Heart right ventricle (tissue), 16 donors: Measurements from ENCODE around the gene SCIN. TPM values are rescaled to one million over a fixed set of nuclear protein-coding genes. Genes with fewer than 3 reads are reported as not detected.

Experiments
- ATAC-seq, 8 donors: fragments of 200-7000 bp; cut with Tn5 transposase; one replicate each; pipeline ENCODE4 v1.9.1; 2020; ENCODE audit warnings: mild to moderate bottlenecking in 8 of 8, moderate library complexity in 8 of 8, moderate number of reproducible peaks in 1 of 8
- DNase-seq, 2 donors: peaks; one replicate each; pipeline ENCODE4 v3.0.0-alpha.2; 2020
- H3K27ac ChIP-seq, 10 donors: fragments of 200-600 bp; sonication (generic) in 2 of 10; one replicate each; pipeline versions ENCODE4 v1.5.0 to v1.8.0; 2020 to 2022; ENCODE audit warnings: mild to moderate bottlenecking in 3 of 10
- H3K27me3 ChIP-seq, 7 donors: fragments of 200-600 bp; one replicate each; pipeline ENCODE4 v1.8.0; 2021 to 2022; ENCODE audit warnings: mild to moderate bottlenecking in 2 of 7
- H3K36me3 ChIP-seq, 9 donors: fragments of 200-600 bp; sonication (generic) in 1 of 9; one replicate each; pipeline versions ENCODE4 v1.5.0 to v1.8.0; 2020 to 2022; ENCODE audit warnings: mild to moderate bottlenecking in 2 of 9
- H3K4me1 ChIP-seq, 9 donors: fragments of 200-600 bp; sonication (generic) in 1 of 9; one replicate each; pipeline versions ENCODE4 v1.5.0 to v1.8.0; 2020 to 2022; ENCODE audit warnings: mild to moderate bottlenecking in 4 of 9
- H3K4me3 ChIP-seq, 10 donors: fragments of 200-600 bp; sonication (generic) in 2 of 10; one replicate each; pipeline versions ENCODE4 v1.5.0 to v1.8.0; 2020 to 2022; ENCODE audit warnings: mild to moderate bottlenecking in 7 of 10, moderate library complexity in 2 of 10
- H3K9me3 ChIP-seq, 11 donors: fragments of 200-600 bp in 10 of 11; sonication (generic) in 2 of 11; one replicate each; pipeline versions ENCODE4 v1.5.0 to v1.8.0; 2013 to 2022; ENCODE audit warnings: mild to moderate bottlenecking in 2 of 11, control low read depth in 1 of 11, moderate library complexity in 1 of 11
- WGBS, 2 donors: extraction: QIAGEN DNeasy Blood & Tissue Kit; methylation state at CpG; one replicate each; pipeline ENCODE4 v1.1.7; 2013; ENCODE audit warnings: inconsistent platforms in 1 of 2; 5-methylcytosine and 5-hydroxymethylcytosine counted together
- intact Hi-C, 10 donors: fragments of 100-400 bp; cut with DNase I; formaldehyde crosslinking; loops; one replicate each; pipeline versions ENCODE4 v1.11.1 to v1.14.2; 2022
- polyA plus RNA-seq, 2 donors: library from polyadenylated mRNA; stranded (reverse); fragments of 200-250 nt; gene quantifications; one replicate each; pipeline ENCODE4 v1.2.3, GENCODE V29; 2013
- total RNA-seq, 10 donors: library from RNA; stranded (reverse); fragmentation: NEBNext Ultra II Directional in 3 of 10; extraction: Animal tissue kit (Norgen Biotek cat#: 25700) in 3 of 10; gene quantifications; one replicate each; pipeline versions ENCODE4 v1.2.1 to v1.2.4, GENCODE V29; 2021 to 2023
- TF ChIP-seq, protein P1 (sequence below), 9 donors: fragments of 200-600 bp; sonication (generic) in 2 of 9; IDR thresholded peaks; one replicate each; pipeline versions ENCODE4 v1.5.0 to v1.8.0; 2021 to 2022; ENCODE audit warnings: antibody characterized with exemption in 9 of 9, mild to moderate bottlenecking in 5 of 9, moderate library complexity in 1 of 9
- donor health status: Arrhythmogenic right ventricular cardiomyopathy.
- donor health status: ischemic (EF 13 %, LVEDD 7.1; RV severe dilation, severe dysfunction).
- donor health status: healthy with polysubstance abuse.
- donor health status: DM: no; HTN: yes; CAD: no.
- donor health status: DM: no; HTN: no; CAD: no.
- donor health status: ischemic (EF 25% LVEDD 6.9; RV normal size, moderate dysfunction).
- donor health status: ischemic (EF 25% LVEDD 5.7; RV mildly dilated, moderate dysfunction).
- donor health status: healthy.
- donor health status: DM: yes; HTN: yes; CAD: no.
- donor health status: Ischemic cardiomyopathy.
- donor health status: ischemic (EF 35%, LVEDD 5.7; RV mildly dilated, moderate dysfunction).
- donor health status: nonischemic (EF 11% LVEDD 7.7; RV severe dilation, severe dysfunction).
- donor health status: DM: yes; HTN: yes; CAD: no.
- donor health status: PGD.
- donor health status: ischemic (EF 29% LVEDD 5.4; RV normal size, mild dysfunction).
- donor health status: nonischemic (EF 23%, LVEDD 6.1; RV moderate dilation, normal function).

The SCIN gene
- total and polyA plus RNA-seq, 12 donors, result 0.01 to 1.5 (median 0.32) TPM; not detected in 3

DNA sequence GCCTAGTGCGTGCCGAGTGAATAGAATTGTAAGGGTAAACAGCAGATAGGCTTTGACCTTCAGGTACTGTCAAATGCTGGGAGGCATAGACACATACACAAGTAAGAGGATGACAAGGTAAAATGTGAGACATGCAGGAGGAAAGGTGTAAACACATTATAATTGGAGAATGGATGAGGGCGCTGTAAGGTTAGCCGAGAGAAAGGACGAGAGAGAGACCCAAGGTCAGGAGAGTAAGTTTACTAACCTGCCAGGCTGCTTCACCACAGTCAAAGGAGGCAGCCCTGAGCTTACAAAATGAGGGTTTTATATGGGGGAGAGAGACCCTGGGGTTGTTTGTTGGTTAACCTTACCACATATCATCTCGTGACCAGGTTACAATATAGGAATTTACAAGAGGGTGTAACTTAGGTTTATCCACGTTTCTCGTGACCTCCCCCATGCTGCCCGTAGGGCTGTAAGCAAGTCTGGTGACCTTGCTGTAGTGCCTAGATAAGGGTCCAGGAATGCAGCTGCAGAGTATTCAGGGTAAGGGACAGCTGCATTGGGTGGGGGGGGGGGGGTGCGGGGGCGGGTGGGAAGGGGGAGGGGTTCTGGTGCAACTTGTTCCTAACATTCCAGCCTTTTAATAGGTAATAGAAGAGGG is 17.9 kb downstream of the SCIN start:
- intact Hi-C loops, result no loop called here
- Histone ChIP-seq H3K27me3 (no peaks in the 10 kb centered on the region), H3K27ac (no peak overlapping the region), H3K4me3 (no peak overlapping the region), H3K36me3 (no peaks in the 10 kb centered on the region), H3K4me1 (peaks cover 0 to 19% (median 0%) of the 10 kb centered on the region in 9 donors), H3K9me3 (no peaks in the 10 kb centered on the region)
- TF ChIP-seq, protein P1, sequence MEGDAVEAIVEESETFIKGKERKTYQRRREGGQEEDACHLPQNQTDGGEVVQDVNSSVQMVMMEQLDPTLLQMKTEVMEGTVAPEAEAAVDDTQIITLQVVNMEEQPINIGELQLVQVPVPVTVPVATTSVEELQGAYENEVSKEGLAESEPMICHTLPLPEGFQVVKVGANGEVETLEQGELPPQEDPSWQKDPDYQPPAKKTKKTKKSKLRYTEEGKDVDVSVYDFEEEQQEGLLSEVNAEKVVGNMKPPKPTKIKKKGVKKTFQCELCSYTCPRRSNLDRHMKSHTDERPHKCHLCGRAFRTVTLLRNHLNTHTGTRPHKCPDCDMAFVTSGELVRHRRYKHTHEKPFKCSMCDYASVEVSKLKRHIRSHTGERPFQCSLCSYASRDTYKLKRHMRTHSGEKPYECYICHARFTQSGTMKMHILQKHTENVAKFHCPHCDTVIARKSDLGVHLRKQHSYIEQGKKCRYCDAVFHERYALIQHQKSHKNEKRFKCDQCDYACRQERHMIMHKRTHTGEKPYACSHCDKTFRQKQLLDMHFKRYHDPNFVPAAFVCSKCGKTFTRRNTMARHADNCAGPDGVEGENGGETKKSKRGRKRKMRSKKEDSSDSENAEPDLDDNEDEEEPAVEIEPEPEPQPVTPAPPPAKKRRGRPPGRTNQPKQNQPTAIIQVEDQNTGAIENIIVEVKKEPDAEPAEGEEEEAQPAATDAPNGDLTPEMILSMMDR (IDR thresholded peaks at IDR 0.05), result no peak
- ATAC-seq, result no peak
- WGBS, 2 donors, result 92% methylated on average over 10 to 11 of the region's 11 CpGs
- no peak for DNase-seq

DNA sequence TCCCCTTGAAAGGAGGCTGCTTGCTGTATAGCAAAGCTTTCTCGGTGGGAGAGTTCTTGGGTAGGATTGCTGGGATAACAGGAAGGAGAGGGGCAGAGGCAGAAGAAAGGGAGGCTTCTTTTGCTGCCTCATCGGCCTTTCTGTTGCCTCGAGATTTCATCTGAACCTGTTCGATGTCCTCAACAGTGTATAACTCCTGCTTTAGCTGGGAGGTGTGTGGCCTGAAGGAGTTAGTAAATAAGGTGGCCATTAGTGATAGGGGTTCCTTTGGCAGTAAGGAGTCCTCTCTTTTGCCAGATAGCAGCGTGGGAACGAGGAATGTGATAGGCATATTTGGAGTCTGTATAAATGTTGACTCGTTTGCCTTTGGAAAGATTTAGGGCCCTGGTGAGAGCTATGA is 20.0 kb downstream of the SCIN start:
- no peak for ATAC-seq
- H3K4me3 ChIP-seq, result no peak overlapping the region
- no peak for DNase-seq
- intact Hi-C loops, result no loop called here
- H3K9me3 ChIP-seq, result no peaks in the 10 kb centered on the region
- H3K4me1 ChIP-seq, result peaks cover 0 to 6% (median 0%) of the 10 kb centered on the region in 9 donors
- WGBS, 2 donors, result 84 to 86% methylated on average over 7 of the region's 7 CpGs
- no peaks in the 10 kb centered on the region for H3K27me3 ChIP-seq
- H3K36me3 ChIP-seq, result no peaks in the 10 kb centered on the region
- no peak overlapping the region for H3K27ac ChIP-seq
- TF ChIP-seq, protein P1 (IDR thresholded peaks at IDR 0.05), result no peak

DNA sequence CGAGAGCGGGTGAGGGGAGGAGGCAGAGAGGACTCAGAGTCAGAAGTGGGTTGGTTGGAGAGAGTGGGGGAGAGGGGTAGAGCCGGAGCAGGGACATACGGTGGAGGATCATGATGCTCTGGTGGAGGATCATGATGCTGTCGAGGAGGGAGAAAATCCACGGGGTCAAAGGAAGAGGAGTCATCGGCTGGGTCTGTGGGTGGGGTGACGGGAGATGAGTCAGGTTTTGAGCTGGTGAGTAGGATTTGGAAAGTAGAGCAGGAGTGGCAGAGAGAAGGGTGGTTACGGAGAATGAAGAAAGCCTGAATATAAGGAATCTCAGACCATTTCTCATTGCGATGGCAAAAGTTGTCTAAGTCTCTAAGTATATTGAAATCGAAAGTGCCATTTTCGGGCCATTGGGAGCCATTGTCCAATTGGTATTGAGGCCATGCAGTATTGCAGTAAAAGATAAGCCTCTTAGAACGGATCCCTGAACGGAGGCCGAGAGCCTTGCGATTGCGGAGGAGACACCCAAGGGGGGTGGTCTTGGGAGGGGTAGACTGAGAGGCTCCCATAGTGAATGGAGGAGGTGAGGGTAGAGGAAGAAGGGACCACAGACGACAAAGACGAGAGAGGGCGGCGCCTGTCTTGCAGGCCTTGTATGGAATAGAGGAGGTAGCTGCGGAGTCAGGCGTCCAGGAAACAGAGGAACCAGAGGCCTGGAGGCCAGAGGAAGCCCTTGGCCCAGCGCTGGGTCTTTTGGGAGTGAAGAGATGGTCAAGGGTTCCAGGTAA is 23.8 kb downstream of the SCIN start:
- 91 to 95% methylated on average over 24 of the region's 24 CpGs for WGBS, 2 donors

DNA sequence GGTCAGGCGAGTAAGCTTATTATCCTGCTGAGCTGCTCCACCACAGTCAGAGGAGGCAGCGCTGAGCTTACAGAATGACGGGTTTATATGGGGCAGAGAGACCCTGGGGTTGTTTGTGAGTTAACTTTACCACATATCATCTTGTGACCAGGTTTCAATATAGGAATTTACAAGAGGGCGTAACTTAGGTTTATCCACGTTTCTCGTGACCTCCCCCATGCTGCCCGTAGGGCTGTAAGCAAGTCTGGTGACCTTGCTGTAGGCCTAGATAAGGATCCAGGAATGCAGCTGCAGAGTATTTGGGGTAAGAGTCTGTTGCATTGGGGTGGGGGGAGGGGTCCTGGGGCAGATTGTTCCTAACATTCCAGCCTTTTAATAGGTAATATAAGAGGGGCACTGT is 24.6 kb downstream of the SCIN start:
- Histone ChIP-seq H3K27ac (no peak overlapping the region), H3K4me1 (no peaks in the 10 kb centered on the region), H3K9me3 (no peaks in the 10 kb centered on the region), H3K27me3 (no peaks in the 10 kb centered on the region), H3K36me3 (no peaks in the 10 kb centered on the region), H3K4me3 (no peak overlapping the region)
- intact Hi-C loops, result no loop called here
- ATAC-seq (no peak), DNase-seq (no peak)
- WGBS, 2 donors, result 86 to 89% methylated on average over 7 of the region's 7 CpGs
- TF ChIP-seq, protein P1 (IDR thresholded peaks at IDR 0.05), result no peak

More for the DNA sequence above, 23.8 kb downstream of the SCIN start:
- H3K4me3 ChIP-seq, result no peak overlapping the region
- intact Hi-C loops, result no loop called here
- H3K36me3 ChIP-seq, result no peaks in the 10 kb centered on the region
- TF ChIP-seq, protein P1 (IDR thresholded peaks at IDR 0.05), result no peak
- no peaks in the 10 kb centered on the region for H3K27me3 ChIP-seq
- H3K4me1 ChIP-seq, result no peaks in the 10 kb centered on the region
- DNase-seq (no peak), ATAC-seq (no peak)
- H3K9me3 ChIP-seq, result no peaks in the 10 kb centered on the region
- no peak overlapping the region for H3K27ac ChIP-seq
